GM06990 (cell line): ENCODE data around the gene PRR14L.
A peak's percentile ranks its signal among the peaks of the same experiment; 100 is the strongest.
"Not testable (repeated sequence)": the region's sequence is repeated elsewhere in the genome, so short reads cannot be mapped to it uniquely, and the experiment has no call there.

ENCODE experiments used
- DNase-seq: peaks from one replicate; pipeline ENCODE4 v3.0.0-alpha.2; 2011; ENCODE audit not compliant: insufficient read length; ENCODE audit errors: extremely low read depth
- H3K27me3 ChIP-seq: replicated peaks from 2 replicates; pipeline ENCODE4 v1.6.0; 2011; ENCODE audit warnings: low read length; ENCODE audit not compliant: control insufficient read depth, insufficient read depth
- H3K36me3 ChIP-seq: 2 replicates; pipeline ENCODE4 v1.5.1; 2011; ENCODE audit warnings: low read length; ENCODE audit not compliant: control insufficient read depth, insufficient read depth
- H3K4me3 ChIP-seq: replicated peaks from 2 replicates; pipeline ENCODE4 v1.5.1; 2011; ENCODE audit warnings: low read depth, mild to moderate bottlenecking, control low read depth, low read length
- CTCF ChIP-seq: IDR thresholded peaks from 2 replicates; pipeline ENCODE4 v1.5.1; 2011; ENCODE audit warnings: low read length, control low read depth, mild to moderate bottlenecking, inconsistent platforms; ENCODE audit not compliant: insufficient read depth, poor library complexity, severe bottlenecking

The PRR14L gene

GRCh38 chr22:31749636-31750364 is at the start of gene PRR14L:
PRR14L (minus strand) TSS chr22:31750132; CDS start chr22:31738860, 11,272 bp downstream.
- H3K4me3 ChIP-seq: peak within 1 kb of the TSS; percentile 95
- TF ChIP-seq CTCF: peak; percentile 3

GRCh38 chr22:31799358-31799757 is 49.4 kb upstream of the PRR14L start:
- not testable (repeated sequence) for H3K27me3 ChIP-seq, DNase-seq, H3K4me3 ChIP-seq, H3K36me3 ChIP-seq

More at GRCh38 chr22:31749636-31750364, at the start of gene PRR14L:
- Histone ChIP-seq H3K27me3 (no peaks in the 10 kb centered on the region), H3K36me3 (no peaks in the 10 kb centered on the region; the same call in 1 of the 2 replicates)
- peak; percentile 98 for DNase-seq

GRCh38 chr22:31790240-31790639 is 40.3 kb upstream of the PRR14L start:
- no peak for TF ChIP-seq CTCF
- no peaks in the 10 kb centered on the region for H3K27me3 ChIP-seq
- H3K4me3 ChIP-seq: no peak overlapping the region
- H3K36me3 ChIP-seq: no peaks in the 10 kb centered on the region
- DNase-seq: peak; percentile 24

- Histone ChIP-seq H3K4me3 (no peak overlapping the region), H3K36me3 (no peaks in the 10 kb centered on the region), H3K27me3 (no peaks in the 10 kb centered on the region)
- no peak for TF ChIP-seq CTCF
- DNase-seq: no peak
Observed at GRCh38 chr22:31789803-31790202, 39.9 kb upstream of the PRR14L start.

- Histone ChIP-seq H3K27me3 (no peaks in the 10 kb centered on the region), H3K36me3 (peaks cover 13% of the 10 kb centered on the region), H3K4me3 (no peak overlapping the region)
- no peak for TF ChIP-seq CTCF
- no peak for DNase-seq
Observed at GRCh38 chr22:31776231-31776630, 26.3 kb upstream of the PRR14L start.

- no peak for DNase-seq
- Histone ChIP-seq H3K27me3 (no peaks in the 10 kb centered on the region), H3K4me3 (no peak overlapping the region), H3K36me3 (peaks cover 3% of the 10 kb centered on the region)
- no peak for TF ChIP-seq CTCF
Observed at GRCh38 chr22:31773416-31773815, 23.5 kb upstream of the PRR14L start.
